Measurements from ENCODE around the gene SYT14.
"Not testable (repeated sequence)": the region's sequence is repeated elsewhere in the genome, so short reads cannot be mapped to it uniquely, and the experiment has no call there.

Gene SYT14

GRCh38 chr1:209945377-209945776 is 7.4 kb downstream of the SYT14 start:
- DNase-seq, result no peak

- DNase-seq, result no peak
Measured at GRCh38 chr1:209948155-209948554, 10.1 kb downstream of the SYT14 start.

DNA sequence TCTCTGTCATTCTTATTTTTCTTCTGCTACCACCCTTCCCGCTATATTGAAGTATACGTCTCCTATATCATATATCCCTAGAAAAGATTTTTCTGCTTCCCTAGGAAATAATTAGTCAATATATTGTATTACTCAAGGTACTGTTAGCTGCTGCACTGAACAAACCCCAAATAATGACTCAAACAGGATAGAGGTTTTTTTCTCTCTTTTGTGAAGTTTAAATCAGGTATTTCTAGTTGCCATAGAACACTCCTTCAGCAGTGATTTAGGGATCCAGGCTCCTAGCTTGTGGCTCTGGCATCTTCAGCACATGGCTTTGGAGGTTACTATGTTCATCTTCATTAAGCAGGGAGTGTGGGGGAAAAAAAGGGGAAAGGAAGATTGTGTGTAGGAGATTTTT is 18.1 kb downstream of the SYT14 start:
- no peak for DNase-seq

DNA sequence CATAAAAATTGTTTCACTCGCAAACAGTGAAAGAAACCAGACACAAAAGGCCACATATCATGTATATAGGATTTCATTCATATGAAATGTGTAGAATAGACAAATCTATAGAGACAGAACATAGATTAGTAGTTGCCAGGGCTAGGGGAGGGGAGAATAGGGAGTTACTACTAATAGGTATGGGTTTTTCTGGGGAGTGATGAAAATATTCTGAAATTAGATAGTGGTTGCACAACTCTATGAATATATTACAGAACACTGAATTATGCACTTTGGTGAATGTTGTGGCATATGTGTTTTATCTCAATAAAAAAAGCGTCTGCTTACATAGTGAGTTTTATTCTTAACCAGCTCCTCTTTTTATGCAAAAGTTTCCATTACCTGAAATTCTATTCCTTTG is 21.6 kb downstream of the SYT14 start:
- no peak for DNase-seq

- no peak for DNase-seq
Measured at GRCh38 chr1:209960926-209961325, 22.9 kb downstream of the SYT14 start.

GRCh38 chr1:209962388-209962787 is 24.4 kb downstream of the SYT14 start:
- no peak for DNase-seq

DNA sequence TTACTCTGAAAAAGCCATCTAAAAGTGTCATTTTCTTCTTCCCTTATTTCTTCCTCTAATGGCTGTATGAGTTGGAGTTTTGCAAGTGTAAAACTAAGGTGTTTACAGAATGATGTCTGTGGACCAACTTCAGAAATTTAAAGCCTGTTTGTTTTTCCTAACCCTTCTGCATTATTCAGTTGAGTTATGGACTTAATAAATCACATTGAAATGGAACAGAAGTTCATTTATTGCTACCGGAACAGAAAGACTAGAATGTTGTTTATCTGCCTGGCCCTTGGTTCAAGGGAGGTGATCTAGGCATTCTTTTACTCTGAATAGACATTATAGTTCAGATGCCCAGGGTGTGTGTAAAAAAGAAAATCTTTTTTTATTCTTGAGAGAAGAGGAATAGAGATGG is 24.8 kb downstream of the SYT14 start:
- no peak for DNase-seq

GRCh38 chr1:209965996-209966395 is 28.0 kb downstream of the SYT14 start:
- DNase-seq, result no peak

DNA sequence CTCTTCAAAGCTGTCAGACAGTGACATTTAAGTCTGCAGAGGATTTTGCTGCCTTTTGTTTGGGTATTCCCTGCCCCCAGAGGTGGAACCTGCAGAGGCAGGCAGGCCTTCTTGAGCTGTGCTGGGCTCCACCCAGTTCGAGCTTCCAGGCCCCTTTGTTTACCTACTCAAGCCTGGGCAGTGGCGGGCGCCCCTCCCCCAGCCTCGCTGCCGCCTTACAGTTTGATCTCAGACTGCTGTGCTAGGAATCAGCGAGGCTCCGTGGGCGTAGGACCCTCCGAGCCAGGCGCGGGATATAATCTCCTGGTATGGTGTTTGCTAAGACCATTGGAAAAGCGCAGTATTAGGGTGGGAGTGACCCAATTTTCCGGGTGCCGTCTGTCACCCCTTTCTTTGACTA is 40.7 kb downstream of the SYT14 start:
- not testable (repeated sequence) for DNase-seq

DNA sequence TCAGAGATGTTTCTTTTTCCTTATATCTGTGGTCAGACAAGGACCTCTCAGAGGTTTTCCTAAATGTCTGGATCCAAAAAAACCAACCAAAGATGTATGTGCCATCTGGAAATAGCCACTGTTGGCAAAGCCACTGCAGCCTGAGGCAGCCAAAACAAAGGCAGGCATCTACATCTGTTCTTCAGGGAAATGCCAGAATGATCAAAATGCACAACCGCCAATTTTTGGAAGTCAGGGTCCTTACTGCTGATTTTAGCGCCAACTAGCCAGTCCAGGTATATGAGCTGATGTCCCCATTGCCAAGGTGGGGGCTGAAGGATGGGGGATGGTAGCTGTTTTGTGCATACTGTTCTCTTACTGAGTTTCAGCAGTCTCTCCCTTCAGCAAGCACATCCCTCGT is 45.9 kb downstream of the SYT14 start:
- DNase-seq, result peak; percentile 49 to 86

- DNase-seq, result no peak
Measured at GRCh38 chr1:209985002-209985401, 47.0 kb downstream of the SYT14 start.

GRCh38 chr1:209988706-209989105 is 50.7 kb downstream of the SYT14 start:
- DNase-seq, result no peak

DNA sequence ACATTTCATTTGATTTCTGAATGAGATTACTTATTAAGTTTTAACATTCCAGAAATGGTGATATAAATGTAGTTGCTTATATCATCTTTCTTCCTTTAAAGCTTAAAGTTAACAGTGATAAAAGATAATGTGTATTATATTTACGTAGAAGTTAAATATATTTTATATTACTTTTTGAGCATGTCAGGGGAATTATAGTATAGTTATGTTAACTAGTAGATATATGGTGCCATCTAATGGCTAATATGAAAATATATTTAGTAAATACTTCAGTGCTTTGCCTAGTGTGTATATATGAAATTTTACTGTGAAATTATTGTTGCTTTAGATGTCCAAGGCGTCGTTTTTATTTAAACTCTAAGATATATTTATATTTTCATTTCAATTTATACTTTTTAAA is 51.5 kb downstream of the SYT14 start:
- peak in 1 of 2 experiments; percentile 46 for DNase-seq

DNA sequence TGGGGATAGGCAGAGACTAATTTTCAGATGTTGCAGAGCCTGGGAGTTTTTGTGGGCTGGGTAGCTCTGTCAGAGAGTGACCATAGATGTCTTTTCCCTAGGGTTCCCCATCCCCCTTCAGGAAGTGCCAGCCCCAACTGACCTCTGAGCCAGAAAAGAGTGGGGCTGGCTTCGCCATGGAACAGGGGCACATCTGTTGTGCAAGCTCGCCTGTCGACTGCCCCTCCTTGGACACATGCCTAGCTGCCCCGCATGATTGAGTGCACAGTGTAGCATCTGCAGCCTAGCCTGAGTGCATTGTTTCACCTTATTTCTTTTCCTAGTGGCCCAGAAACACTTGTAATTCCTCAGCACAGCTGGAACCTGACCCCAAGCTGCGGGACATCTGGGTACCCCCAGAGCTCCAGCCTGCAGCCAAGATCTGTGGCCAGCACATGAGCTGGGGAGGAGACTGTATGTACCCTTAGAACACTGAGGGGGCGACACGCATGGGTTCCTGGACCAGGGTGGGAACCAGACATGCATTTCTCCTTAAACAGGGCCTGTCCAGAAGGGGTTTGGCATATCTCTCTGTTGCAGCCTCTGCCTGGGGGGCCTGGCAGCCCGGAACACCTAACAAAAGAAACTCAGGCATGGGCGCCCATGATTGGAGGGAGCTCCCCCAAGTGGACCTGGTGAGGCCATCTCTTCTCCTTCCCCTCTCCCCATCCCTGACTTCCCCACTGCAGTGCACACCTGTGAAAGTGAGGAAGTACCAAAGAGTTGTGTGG is 55.2 kb downstream of the SYT14 start:
- peak in 1 of 2 experiments; percentile 53 for DNase-seq

- no peak for DNase-seq
Measured at GRCh38 chr1:209996348-209996747, 58.3 kb downstream of the SYT14 start.

- no peak for DNase-seq
Measured at GRCh38 chr1:209999005-209999404, 61.0 kb downstream of the SYT14 start.

DNA sequence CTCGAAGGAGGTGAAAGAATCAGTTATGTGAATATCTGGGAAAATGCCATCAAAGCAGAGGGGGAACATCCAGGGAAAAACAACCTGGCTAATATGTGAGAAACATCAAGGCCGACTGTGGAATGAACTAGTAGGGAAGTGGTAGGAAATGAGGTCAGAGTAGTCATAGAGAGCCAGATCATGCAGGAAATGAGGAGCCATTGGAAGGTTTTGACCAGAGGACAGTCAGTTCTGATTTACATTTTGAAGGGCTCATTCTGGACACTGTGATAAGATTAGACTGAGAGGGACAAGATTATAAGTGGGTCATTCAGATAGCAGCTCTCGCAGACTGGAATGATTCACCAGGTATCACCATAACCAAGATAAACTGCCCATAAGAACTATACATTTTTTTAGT is 63.7 kb downstream of the SYT14 start:
- DNase-seq, result no peak

DNA sequence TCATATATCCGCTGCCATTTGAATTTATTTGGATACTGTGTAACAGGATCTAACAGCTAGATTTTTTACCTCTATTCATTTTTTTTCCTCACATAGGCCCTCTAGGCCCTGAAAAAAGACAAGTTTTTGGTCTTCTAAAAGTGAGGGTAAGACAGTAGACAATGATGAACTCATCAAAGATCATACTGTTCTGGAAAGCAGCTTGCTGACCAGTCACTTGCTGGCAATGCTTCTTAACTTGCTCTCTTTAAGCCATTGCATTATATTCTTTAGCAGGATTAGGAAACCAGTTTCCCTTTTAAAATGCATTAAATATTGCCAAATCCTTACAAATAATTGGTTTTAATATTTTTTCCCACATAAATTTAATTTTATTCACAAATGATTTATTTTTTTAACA is 65.5 kb downstream of the SYT14 start:
- no peak for DNase-seq

GRCh38 chr1:210010161-210010560 is 72.1 kb downstream of the SYT14 start:
- no peak for DNase-seq

- DNase-seq, result no peak
Measured at GRCh38 chr1:210021145-210021860, 83.3 kb downstream of the SYT14 start.

DNA sequence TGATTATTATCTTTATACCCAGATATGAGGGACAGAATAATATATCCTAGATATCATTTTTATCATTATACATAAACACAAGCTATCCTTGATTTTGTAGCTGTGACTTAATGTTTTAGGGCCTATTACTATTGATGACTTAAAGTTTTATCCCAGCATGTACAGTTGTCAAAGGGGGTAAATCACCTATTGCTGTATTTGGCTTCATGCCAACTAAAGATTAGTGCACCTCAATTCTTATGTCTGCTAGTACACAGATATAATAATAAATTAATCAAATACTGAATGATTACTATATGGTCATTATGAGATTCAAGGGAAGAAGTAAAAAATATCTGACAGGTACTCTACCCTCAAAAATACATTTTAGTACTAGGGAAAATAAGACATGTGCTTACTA is 84.0 kb downstream of the SYT14 start:
- DNase-seq, result no peak

- no peak for DNase-seq
Measured at GRCh38 chr1:210024282-210024681, 86.3 kb downstream of the SYT14 start.

DNA sequence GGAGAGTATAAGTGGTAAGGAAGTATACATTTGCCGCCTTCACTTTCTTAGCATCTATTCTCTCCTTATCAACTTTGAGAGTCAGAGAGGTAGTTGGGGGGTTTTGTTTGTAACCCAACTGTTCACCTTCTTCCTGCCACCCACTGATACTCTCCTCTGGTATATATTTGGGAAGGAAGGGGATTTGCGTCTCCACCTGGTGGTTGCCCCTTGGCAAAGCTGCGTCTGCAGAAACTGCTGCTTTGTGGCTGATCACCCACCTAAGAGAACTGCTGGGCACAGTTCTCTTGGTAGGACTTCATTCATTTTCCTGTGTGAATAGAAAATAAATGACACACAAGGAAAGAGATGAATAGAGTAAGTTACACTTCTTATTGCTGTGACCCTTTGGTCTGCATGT is 87.0 kb downstream of the SYT14 start:
- DNase-seq, result no peak

GRCh38 chr1:210025870-210026269 is 87.9 kb downstream of the SYT14 start:
- no peak for DNase-seq

DNA sequence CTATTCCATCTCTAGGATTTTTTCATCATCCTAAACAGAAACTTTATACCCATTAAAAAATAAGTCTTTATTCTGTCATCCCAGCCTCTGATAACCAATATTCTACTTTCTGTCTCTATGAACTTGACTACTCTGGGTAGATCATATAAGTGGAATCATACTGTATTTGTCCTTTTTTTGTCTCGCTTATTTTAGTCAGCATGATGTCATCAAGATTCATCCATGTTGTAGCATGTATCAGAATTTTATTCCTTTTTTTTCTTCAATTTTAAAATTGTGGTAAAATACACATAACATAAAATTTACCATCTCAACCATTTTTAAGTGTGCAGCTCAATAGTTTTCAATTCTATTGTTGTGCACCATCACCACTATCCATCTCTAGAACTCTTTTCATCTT is 90.0 kb downstream of the SYT14 start:
- no peak for DNase-seq
